Adrenal gland (tissue), 12 donors: ENCODE results near the gene CEP89. TPM values are rescaled to one million over a fixed set of nuclear protein-coding genes. Genes with fewer than 3 reads are reported as not detected.
A peak's percentile ranks its signal among the peaks of the same experiment; 100 is the strongest.
"Not testable (repeated sequence)": the region's sequence is repeated elsewhere in the genome, so short reads cannot be mapped to it uniquely, and the experiment has no call there.

ENCODE experiments used
- DNase-seq, 7 donors: peaks; one replicate each; pipeline ENCODE4 v3.0.0-alpha.2; 2019 to 2020
- H3K27ac ChIP-seq, 5 donors: fragments of 200-600 bp; sonication (generic) in 4 of 5; 1 replicate in 3 of 5; 2 replicates in 2 of 5; pipeline versions ENCODE4 v1.5.1 to v1.8.0; 2016 to 2020; ENCODE audit warnings: mild to moderate bottlenecking in 1 of 5
- H3K27me3 ChIP-seq: fragments of 200-600 bp; 2 replicates; pipeline ENCODE4 v1.8.0; 2021
- H3K36me3 ChIP-seq, 2 donors: fragments of 200-600 bp; replicated peaks in 1 of 2; 1 replicate in 1 of 2; 2 replicates in 1 of 2; pipeline versions ENCODE4 v1.5.1 to v1.8.0; 2018 to 2022
- H3K4me1 ChIP-seq, 2 donors: fragments of 200-600 bp; replicated peaks in 1 of 2; 1 replicate in 1 of 2; 2 replicates in 1 of 2; pipeline versions ENCODE4 v1.5.1 to v1.8.0; 2018 to 2021
- H3K4me3 ChIP-seq, 4 donors: fragments of 200-600 bp; sonication (generic) in 3 of 4; one replicate each; pipeline ENCODE4 v1.5.1; 2016 to 2018
- H3K9me3 ChIP-seq, 3 donors: fragments of 200-600 bp; sonication (generic) in 1 of 3; replicated peaks in 1 of 3; 1 replicate in 2 of 3; 2 replicates in 1 of 3; pipeline versions ENCODE4 v1.5.1 to v1.8.0; 2016 to 2021
- CTCF ChIP-seq, 6 experiments: fragments of 450-650 bp in 4 of 6; fragments of 200-600 bp in 2 of 6; sonication (generic) in 1 of 6; IDR thresholded peaks; 1 replicate in 5 of 6; 2 replicates in 1 of 6; pipeline versions ENCODE4 v1.5.1 to v1.8.0; 2016 to 2021; ENCODE audit warnings: antibody characterized with exemption in 6 of 6, mild to moderate bottlenecking in 2 of 6, moderate library complexity in 1 of 6
- POLR2A ChIP-seq, 2 donors: fragments of 450-650 bp; IDR thresholded peaks; one replicate each; pipeline ENCODE4 v1.6.1; 2017; ENCODE audit warnings: antibody characterized with exemption in 2 of 2, mild to moderate bottlenecking in 2 of 2, moderate library complexity in 1 of 2
- WGBS, 4 donors: extraction: QIAGEN DNeasy Blood & Tissue Kit in 2 of 4; methylation state at CpG; one replicate each; pipeline versions ENCODE4 v1.1.5 to v1.1.7; 2013 to 2017; 5-methylcytosine and 5-hydroxymethylcytosine counted together
- intact Hi-C, 2 donors: fragments of 100-400 bp; cut with DNase I; formaldehyde crosslinking; loops; one replicate each; pipeline versions ENCODE4 v1.14.1 to v1.15.0; 2022 to 2023
- polyA plus RNA-seq, 3 donors: library from polyadenylated mRNA; stranded (reverse); fragments of 200-250 nt in 2 of 3; fragments of 350-450 nt in 1 of 3; fragmentation: Illumina TruSeq in 1 of 3; extraction: RNeasy Lipid Tissue Mini Kit (QIAGEN cat#74804) in 1 of 3; gene quantifications; one replicate each; pipeline ENCODE4 v1.2.3, GENCODE V29; 2013 to 2014
- total RNA-seq, 9 donors: library from RNA; depleted of rRNA in 4 of 9; stranded (reverse); fragments of >200 nt in 4 of 9; fragments of 120-200 nt in 1 of 9; fragmentation: NEBNext Ultra II Directional in 1 of 9; extraction: Animal tissue kit (Norgen Biotek cat#: 25700) in 1 of 9; gene quantifications; one replicate each; pipeline versions ENCODE4 v1.1.0 to v1.2.4, GENCODE V29; 2013 to 2023
- donor health status: healthy with polysubstance abuse.
- donor health status: Bipolar disorder and iron deficiency.
- donor health status: DM: yes; HTN: yes; CAD: no.
- donor health status: DM: no; HTN: no; CAD: no.
- donor health status: DM: no; HTN: no; CAD: no.
- donor health status: DM: yes; HTN: yes; CAD: no.

Gene CEP89
- total and polyA plus RNA-seq, 12 donors: 9.2 to 20.1 (median 13.9) TPM

DNA sequence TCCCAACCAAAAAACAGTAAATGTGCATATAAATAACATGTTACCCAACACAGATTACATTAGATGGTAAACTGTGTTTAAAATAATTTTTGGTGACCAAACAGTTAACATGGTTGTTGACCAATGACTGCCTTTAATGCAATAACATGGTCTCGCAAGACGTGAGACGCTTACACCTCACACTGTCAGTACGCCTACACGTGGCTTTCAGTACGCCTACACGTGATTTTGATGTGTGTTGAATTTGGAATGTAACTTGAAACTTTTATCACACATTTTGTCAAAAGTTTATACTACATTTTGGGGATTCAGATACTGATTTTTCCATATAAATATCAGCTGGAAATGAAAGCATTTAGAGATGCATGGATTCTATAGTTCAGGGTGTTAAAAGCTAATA lies 134.2 kb downstream of the CEP89 start:
- whole genome bisulfite sequencing, 4 donors: 83 to 90% (median 87%) methylated on average over 7 of the region's 7 CpGs
- H3K36me3 ChIP-seq: no peaks in the 10 kb centered on the region

DNA sequence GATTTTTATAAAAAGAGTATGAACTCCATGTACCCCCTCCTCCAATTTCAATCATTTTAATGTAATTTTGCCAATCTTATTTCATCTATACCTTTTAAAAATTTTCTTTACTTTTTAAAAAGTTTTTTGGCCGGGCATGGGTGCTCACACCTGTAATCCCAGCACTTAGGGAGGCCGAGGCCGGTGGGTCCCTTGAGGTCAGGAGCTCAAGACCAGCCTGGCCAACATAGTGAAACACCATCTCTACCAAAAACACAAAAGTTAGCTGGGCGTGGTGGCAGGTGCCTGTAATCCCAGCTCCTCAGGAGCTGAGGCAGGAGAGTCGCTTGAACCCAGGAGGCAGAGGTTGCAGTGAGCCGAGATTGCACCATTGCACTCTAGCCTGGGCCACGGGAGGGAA lies 138.4 kb downstream of the CEP89 start:
- intact Hi-C loops, H3K36me3 ChIP-seq, H3K27ac ChIP-seq, DNase-seq, H3K4me3 ChIP-seq, H3K27me3 ChIP-seq, H3K9me3 ChIP-seq, H3K4me1 ChIP-seq: not testable (repeated sequence)
- WGBS, 4 donors: 92 to 96% (median 95%) methylated on average over 7 of the region's 7 CpGs

More for the DNA sequence above, 134.2 kb downstream of the CEP89 start:
- Histone ChIP-seq H3K4me3 (no peak overlapping the region), H3K4me1 (no peaks in the 10 kb centered on the region), H3K27ac (no peak overlapping the region), H3K9me3 (no peaks in the 10 kb centered on the region), H3K27me3 (no peaks in the 10 kb centered on the region)
- peak in 1 of 7 donors; percentile 3 for DNase-seq
- intact Hi-C loops: no loop called here
- TF ChIP-seq CTCF (IDR thresholded peaks at IDR 0.05) (no peak), POLR2A (IDR thresholded peaks at IDR 0.05) (no peak)

DNA sequence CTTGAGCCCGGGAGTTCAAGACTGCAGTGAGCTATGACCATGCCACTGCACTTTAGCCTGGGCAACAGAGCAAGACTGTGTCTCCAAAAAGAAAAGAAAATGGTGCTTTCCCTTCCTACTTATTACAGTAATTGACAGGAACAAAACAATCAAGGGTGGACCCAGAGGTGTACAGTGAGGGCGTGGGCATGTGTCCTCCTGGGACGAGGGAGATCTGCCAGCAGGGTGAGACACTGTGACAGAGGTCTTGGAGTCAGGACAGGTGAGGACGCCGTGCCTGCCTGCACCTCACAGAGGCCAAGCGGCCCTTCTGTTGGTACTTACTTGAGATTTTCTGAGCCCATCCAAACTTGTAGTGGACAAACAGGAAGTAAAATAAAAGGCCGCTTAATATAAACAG lies 138.9 kb downstream of the CEP89 start:
- H3K27ac ChIP-seq, H3K4me3 ChIP-seq, H3K4me1 ChIP-seq, H3K9me3 ChIP-seq, DNase-seq, H3K36me3 ChIP-seq, intact Hi-C loops, H3K27me3 ChIP-seq: not testable (repeated sequence)
- 96 to 97% (median 97%) methylated on average over 7 of the region's 7 CpGs for WGBS, 4 donors

DNA sequence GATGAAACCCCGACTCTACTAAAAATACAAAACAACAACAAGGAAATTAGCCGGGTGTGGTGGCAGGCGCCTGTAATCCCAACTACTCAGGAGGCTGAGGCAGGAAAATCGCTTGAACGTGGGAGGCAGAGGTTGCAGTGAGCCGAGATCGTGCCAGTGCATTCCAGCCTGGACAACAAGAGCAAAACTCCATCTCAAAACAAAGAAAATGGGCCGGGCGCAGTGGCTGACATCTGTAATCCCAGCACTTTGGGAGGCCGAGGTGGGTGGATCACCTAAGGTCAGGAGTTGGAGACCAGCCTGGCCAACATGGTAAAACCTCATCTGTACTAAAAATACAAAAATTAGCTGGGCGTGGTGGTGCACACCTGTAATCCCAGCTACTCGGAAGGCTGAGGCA lies 139.7 kb downstream of the CEP89 start:
- peak in 1 of 7 donors; percentile 2 for DNase-seq
- intact Hi-C loops, H3K27me3 ChIP-seq, H3K36me3 ChIP-seq, H3K9me3 ChIP-seq, H3K4me1 ChIP-seq, H3K4me3 ChIP-seq: not testable (repeated sequence)
- WGBS, 4 donors: 89 to 97% (median 92%) methylated on average over 12 of the region's 12 CpGs
- peak overlapping the region in 2 of 5 donors; percentile 35 to 52 for H3K27ac ChIP-seq

DNA sequence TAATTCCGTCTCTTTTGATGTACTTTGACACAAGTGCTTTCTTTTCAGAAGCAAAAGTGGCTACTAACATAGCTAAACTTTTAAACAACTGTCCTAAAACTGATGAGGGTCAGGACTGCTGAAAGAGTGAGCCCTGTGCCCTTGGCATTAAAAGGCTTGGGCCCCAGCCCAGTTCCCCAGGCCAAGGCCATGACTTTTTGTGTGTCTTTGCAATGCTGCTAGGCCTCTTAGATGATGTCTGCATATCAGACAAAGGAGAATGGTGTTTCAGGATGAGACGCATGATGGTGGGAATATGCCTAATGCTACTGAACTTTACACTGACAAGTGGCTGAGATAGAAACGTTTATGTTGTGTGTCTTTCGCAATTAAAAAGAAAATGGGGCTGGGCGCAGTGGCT lies 140.1 kb downstream of the CEP89 start:
- Histone ChIP-seq H3K27ac (peak overlapping the region in 2 of 5 donors; percentile 35 to 52), H3K4me1 (no peaks in the 10 kb centered on the region), H3K4me3 (no peak overlapping the region), H3K36me3 (no peaks in the 10 kb centered on the region), H3K27me3 (no peaks in the 10 kb centered on the region), H3K9me3 (no peaks in the 10 kb centered on the region)
- DNase-seq: peak; percentile 36 to 68 (median 57)
- intact Hi-C loops: no loop called here
- TF ChIP-seq POLR2A (IDR thresholded peaks at IDR 0.05): no peak
- TF ChIP-seq CTCF (IDR thresholded peaks at IDR 0.05): no peak
- 61 to 70% (median 67%) methylated on average over 5 of the region's 5 CpGs for WGBS, 4 donors

GRCh38 chr19:32830231-32831014 lies 141.3 kb downstream of the CEP89 start:
- no peak for TF ChIP-seq POLR2A (IDR thresholded peaks at IDR 0.05)
- no peak for TF ChIP-seq CTCF (IDR thresholded peaks at IDR 0.05)
- Histone ChIP-seq H3K27me3 (no peaks in the 10 kb centered on the region), H3K9me3 (no peaks in the 10 kb centered on the region), H3K4me1 (no peaks in the 10 kb centered on the region), H3K4me3 (no peak overlapping the region), H3K36me3 (no peaks in the 10 kb centered on the region), H3K27ac (peak overlapping the region in 2 of 5 donors; percentile 35 to 71)
- intact Hi-C loops: no loop called here
- peak in 3 of 7 donors; percentile 17 to 40 (median 26) for DNase-seq
- WGBS, 4 donors: 57 to 77% (median 75%) methylated on average over 8 of the region's 8 CpGs
